NCI-H524 (cell line): ENCODE data around the gene SETX.
"Not testable (repeated sequence)": the region's sequence is repeated elsewhere in the genome, so short reads cannot be mapped to it uniquely, and the experiment has no call there.

ENCODE experiments used
- DNase-seq, 2 experiments: peaks; one replicate each; lab custom pipeline; 2025; lab: John Stamatoyannopoulos, UW

Gene SETX

GRCh38 chr9:132288361-132288760 is 66.4 kb downstream of the SETX start:
- DNase-seq: no peak

- DNase-seq: no peak
These were observed 67.5 kb downstream of the SETX start for GRCh38 chr9:132287256-132287760.

- no peak for DNase-seq
These were observed 70.9 kb downstream of the SETX start for GRCh38 chr9:132283863-132284262.

- DNase-seq: no peak
These were observed 71.6 kb downstream of the SETX start for GRCh38 chr9:132283165-132283564.

- no peak for DNase-seq
These were observed 79.9 kb downstream of the SETX start for GRCh38 chr9:132274861-132275260.

GRCh38 chr9:132269704-132270516 is 84.9 kb downstream of the SETX start:
- not testable (repeated sequence) for DNase-seq

- peak; percentile 17 to 74 for DNase-seq
These were observed 85.9 kb downstream of the SETX start for GRCh38 chr9:132268725-132269352.

- DNase-seq: no peak
These were observed 87.1 kb downstream of the SETX start for GRCh38 chr9:132267660-132268059.

GRCh38 chr9:132266017-132266416 is 88.8 kb downstream of the SETX start:
- no peak for DNase-seq

GRCh38 chr9:132260846-132261245 is 93.9 kb downstream of the SETX start:
- no peak for DNase-seq

- DNase-seq: peak in 1 of 2 experiments; percentile 75
These were observed 104.2 kb downstream of the SETX start for GRCh38 chr9:132250324-132251262.

- no peak for DNase-seq
These were observed 105.1 kb downstream of the SETX start for GRCh38 chr9:132249690-132250089.

GRCh38 chr9:132249123-132249522 is 105.7 kb downstream of the SETX start:
- peak; percentile 15 to 51 for DNase-seq

GRCh38 chr9:132247942-132248341 is 106.8 kb downstream of the SETX start:
- no peak for DNase-seq

GRCh38 chr9:132245465-132245864 is 109.3 kb downstream of the SETX start:
- no peak for DNase-seq

GRCh38 chr9:132244582-132245455 is 110.0 kb downstream of the SETX start:
- no peak for DNase-seq

- no peak for DNase-seq
These were observed 111.4 kb downstream of the SETX start for GRCh38 chr9:132243156-132244074.

- DNase-seq: no peak
These were observed 112.1 kb downstream of the SETX start for GRCh38 chr9:132242621-132243155.

- peak in 1 of 2 experiments; percentile 56 for DNase-seq
These were observed 112.8 kb downstream of the SETX start for GRCh38 chr9:132241840-132242620.
